ENCODE results near the gene TXNIP.

TXNIP gene

DNA sequence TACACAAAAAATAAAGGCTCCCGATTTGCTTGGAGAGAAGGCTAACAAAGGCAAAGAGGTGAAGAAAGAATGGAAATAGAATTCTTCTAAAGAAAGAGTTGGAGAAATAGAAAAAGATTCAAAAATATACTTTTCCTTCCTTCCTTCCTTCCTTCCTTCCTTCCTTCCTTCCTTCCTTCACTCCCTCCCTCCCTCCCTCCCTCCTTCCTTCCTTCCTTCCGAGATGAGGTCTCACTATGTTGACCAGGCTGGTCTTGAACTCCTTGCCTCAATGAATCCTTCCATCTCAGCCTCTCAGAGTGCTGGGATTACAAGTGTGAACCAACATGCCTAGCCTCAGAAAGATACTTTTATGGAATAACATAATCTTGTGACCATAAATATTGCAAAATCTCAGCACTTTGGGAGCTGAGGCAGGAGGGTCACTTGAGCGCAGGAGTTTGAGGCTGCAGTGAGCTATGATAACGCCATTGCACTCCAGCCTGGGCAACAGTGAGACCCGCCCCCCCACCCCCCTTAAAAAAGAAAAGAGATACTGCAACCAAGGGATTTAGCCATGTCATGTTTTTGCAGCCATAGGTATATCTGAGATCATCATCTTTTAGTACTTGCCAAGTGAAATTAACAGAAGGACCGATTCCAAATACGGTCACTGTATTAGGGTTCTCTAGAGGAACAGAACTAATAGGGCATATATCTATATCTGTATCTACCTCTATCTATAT, 26.2 kb upstream of the TXNIP start:
- TF ChIP-seq POLR2AphosphoS5 (IDR thresholded peaks at IDR 0.05; ENCODE audit: low read depth, low read length), result no peak
- TF ChIP-seq TAF1 (IDR thresholded peaks at IDR 0.05; ENCODE audit: low read depth, low read length), result no peak
- TF ChIP-seq POU2F2 (IDR thresholded peaks at IDR 0.05; ENCODE audit: low read depth, low read length), result no peak
- TF ChIP-seq SPI1 (IDR thresholded peaks at IDR 0.05; ENCODE audit: low read depth, low read length), result no peak
- no peak for TF ChIP-seq POLR2A (IDR thresholded peaks at IDR 0.05; ENCODE audit: low read depth, low read length)
- no peak for TF ChIP-seq PAX5 (IDR thresholded peaks at IDR 0.05; ENCODE audit: insufficient read depth, low read length, severe bottlenecking)
- no peak for DNase-seq (ENCODE audit: insufficient read length, low spot score)
- FAIRE-seq, result no peak

GRCh38 chr1:146021622-146022402, 25.4 kb upstream of the TXNIP start, which contains the start of gene HJV:
TSS of gene HJV (minus strand) at chr1:146021735. CDS start at chr1:146020231, 1,504 bp downstream.
- TF ChIP-seq TAF1 (IDR thresholded peaks at IDR 0.05; ENCODE audit: low read depth, low read length) (no peak), POLR2AphosphoS5 (IDR thresholded peaks at IDR 0.05; ENCODE audit: low read depth, low read length) (no peak), SPI1 (IDR thresholded peaks at IDR 0.05; ENCODE audit: low read depth, low read length) (no peak), POLR2A (IDR thresholded peaks at IDR 0.05; ENCODE audit: low read depth, low read length) (no peak), POU2F2 (IDR thresholded peaks at IDR 0.05; ENCODE audit: low read depth, low read length) (no peak), PAX5 (IDR thresholded peaks at IDR 0.05; ENCODE audit: insufficient read depth, low read length, severe bottlenecking) (no peak)
- FAIRE-seq (no peak), DNase-seq (ENCODE audit: insufficient read length, low spot score) (no peak)

- DNase-seq (ENCODE audit: insufficient read length, low spot score) (no peak), FAIRE-seq (no peak)
- no peak for TF ChIP-seq PAX5 (IDR thresholded peaks at IDR 0.05; ENCODE audit: insufficient read depth, low read length, severe bottlenecking)
These were observed 24.7 kb upstream of the TXNIP start for GRCh38 chr1:146021050-146021445.

GRCh38 chr1:146020058-146021049, 24.0 kb upstream of the TXNIP start:
- TF ChIP-seq PAX5 (IDR thresholded peaks at IDR 0.05; ENCODE audit: insufficient read depth, low read length, severe bottlenecking) (no peak), POU2F2 (IDR thresholded peaks at IDR 0.05; ENCODE audit: low read depth, low read length) (no peak), POLR2AphosphoS5 (IDR thresholded peaks at IDR 0.05; ENCODE audit: low read depth, low read length) (no peak)
- FAIRE-seq (no peak), DNase-seq (ENCODE audit: insufficient read length, low spot score) (no peak)

GRCh38 chr1:146019231-146020057, 23.1 kb upstream of the TXNIP start:
- TF ChIP-seq SPI1 (IDR thresholded peaks at IDR 0.05; ENCODE audit: low read depth, low read length) (no peak), POLR2AphosphoS5 (IDR thresholded peaks at IDR 0.05; ENCODE audit: low read depth, low read length) (no peak), TAF1 (IDR thresholded peaks at IDR 0.05; ENCODE audit: low read depth, low read length) (no peak), POLR2A (IDR thresholded peaks at IDR 0.05; ENCODE audit: low read depth, low read length) (no peak), POU2F2 (IDR thresholded peaks at IDR 0.05; ENCODE audit: low read depth, low read length) (no peak), PAX5 (IDR thresholded peaks at IDR 0.05; ENCODE audit: insufficient read depth, low read length, severe bottlenecking) (no peak)
- FAIRE-seq, result no peak

DNA sequence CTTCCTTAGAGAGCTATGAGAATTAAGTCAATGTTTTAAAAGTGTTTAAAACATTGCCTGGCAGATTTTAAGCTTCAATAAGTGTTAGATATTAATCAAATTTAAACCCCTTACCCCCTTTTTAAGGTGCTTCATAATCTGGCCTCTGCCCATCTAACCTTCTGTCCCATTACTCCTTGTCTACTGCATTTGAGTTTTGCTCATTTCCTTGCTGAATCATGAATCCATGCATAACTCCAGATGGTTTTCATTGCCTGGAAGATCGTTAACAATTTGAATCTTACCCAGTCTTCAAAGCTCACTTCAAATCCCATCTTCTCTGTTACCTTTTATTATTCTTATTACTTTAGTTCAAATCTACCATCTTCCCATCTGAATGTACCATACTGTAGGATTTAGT, 20.5 kb upstream of the TXNIP start:
- DNase-seq (ENCODE audit: insufficient read length, low spot score), result no peak
- TF ChIP-seq POU2F2 (IDR thresholded peaks at IDR 0.05; ENCODE audit: low read depth, low read length) (no peak), POLR2AphosphoS5 (IDR thresholded peaks at IDR 0.05; ENCODE audit: low read depth, low read length) (no peak), PAX5 (IDR thresholded peaks at IDR 0.05; ENCODE audit: insufficient read depth, low read length, severe bottlenecking) (no peak), TAF1 (IDR thresholded peaks at IDR 0.05; ENCODE audit: low read depth, low read length) (no peak), POLR2A (IDR thresholded peaks at IDR 0.05; ENCODE audit: low read depth, low read length) (no peak), SPI1 (IDR thresholded peaks at IDR 0.05; ENCODE audit: low read depth, low read length) (no peak)
- FAIRE-seq, result no peak

More at GRCh38 chr1:146019231-146020057, 23.1 kb upstream of the TXNIP start:
- no peak for DNase-seq (ENCODE audit: insufficient read length, low spot score)

DNA sequence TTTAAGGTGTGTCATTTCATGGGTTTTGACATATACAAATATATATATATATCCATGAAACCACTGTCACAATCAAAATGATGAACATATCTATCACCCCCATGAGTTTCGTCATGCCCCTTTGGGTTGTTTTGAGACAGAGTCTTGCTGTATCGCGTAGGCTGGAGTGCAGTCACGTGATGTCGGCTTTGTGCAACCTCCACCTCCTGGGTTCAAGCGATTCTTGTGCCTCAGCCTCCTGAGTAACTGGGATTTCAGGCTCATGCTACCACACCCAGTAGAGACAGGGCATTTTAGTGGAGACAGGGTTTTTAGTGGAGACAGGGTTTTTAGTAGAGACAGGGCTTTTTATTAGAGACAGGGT, 17.2 kb upstream of the TXNIP start:
- DNase-seq (ENCODE audit: insufficient read length, low spot score), result no peak
- no peak for TF ChIP-seq POLR2A (IDR thresholded peaks at IDR 0.05; ENCODE audit: low read depth, low read length)
- TF ChIP-seq POLR2AphosphoS5 (IDR thresholded peaks at IDR 0.05; ENCODE audit: low read depth, low read length), result no peak
- no peak for TF ChIP-seq SPI1 (IDR thresholded peaks at IDR 0.05; ENCODE audit: low read depth, low read length)
- no peak for TF ChIP-seq POU2F2 (IDR thresholded peaks at IDR 0.05; ENCODE audit: low read depth, low read length)
- no peak for TF ChIP-seq TAF1 (IDR thresholded peaks at IDR 0.05; ENCODE audit: low read depth, low read length)
- TF ChIP-seq PAX5 (IDR thresholded peaks at IDR 0.05; ENCODE audit: insufficient read depth, low read length, severe bottlenecking), result no peak
- FAIRE-seq, result no peak

DNA sequence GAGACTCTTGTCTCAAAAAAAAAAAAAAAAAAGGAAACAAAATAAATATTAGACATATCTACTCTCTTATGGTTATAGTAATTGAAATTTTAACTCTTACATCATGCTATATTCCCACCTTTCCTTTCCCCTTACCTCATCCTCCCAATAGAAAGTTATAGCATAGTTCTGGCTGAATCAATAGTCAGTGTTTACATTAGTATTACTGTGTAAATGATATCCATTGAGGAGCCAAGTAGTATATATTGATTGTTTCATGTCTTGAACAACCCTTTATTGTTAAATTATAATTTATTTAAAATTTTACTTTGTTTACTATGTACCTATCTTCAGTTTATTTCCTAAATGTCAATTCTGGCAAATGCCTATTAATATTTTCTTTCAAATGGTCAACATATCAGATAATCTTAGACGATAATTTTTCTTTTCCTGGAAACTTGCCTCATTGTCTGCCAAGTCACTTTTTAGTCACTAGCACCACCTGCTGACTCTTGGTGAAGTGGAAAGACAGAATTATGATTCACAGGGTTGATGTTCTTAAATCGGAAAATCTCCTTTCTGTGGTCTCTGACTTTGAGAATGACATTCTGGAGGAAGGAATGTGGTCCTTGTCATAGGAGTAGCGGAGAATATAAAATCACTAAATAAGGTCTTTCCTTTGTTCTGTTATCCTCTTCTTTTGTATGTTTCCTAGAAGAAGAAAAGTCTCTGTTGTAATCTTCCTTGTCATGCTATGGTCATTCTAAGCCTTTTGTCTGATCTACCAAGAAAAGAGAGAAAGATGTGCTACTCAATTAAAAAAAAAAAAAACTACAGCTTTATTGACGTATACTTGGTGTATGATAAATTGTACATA, 16.6 kb upstream of the TXNIP start:
- FAIRE-seq (peak; percentile 13), DNase-seq (ENCODE audit: insufficient read length, low spot score) (no peak)
- TF ChIP-seq TAF1 (IDR thresholded peaks at IDR 0.05; ENCODE audit: low read depth, low read length), result no peak
- TF ChIP-seq POLR2A (IDR thresholded peaks at IDR 0.05; ENCODE audit: low read depth, low read length), result no peak
- no peak for TF ChIP-seq POLR2AphosphoS5 (IDR thresholded peaks at IDR 0.05; ENCODE audit: low read depth, low read length)
- no peak for TF ChIP-seq PAX5 (IDR thresholded peaks at IDR 0.05; ENCODE audit: insufficient read depth, low read length, severe bottlenecking)
- no peak for TF ChIP-seq POU2F2 (IDR thresholded peaks at IDR 0.05; ENCODE audit: low read depth, low read length)
- no peak for TF ChIP-seq SPI1 (IDR thresholded peaks at IDR 0.05; ENCODE audit: low read depth, low read length)
